ENCODE measurements around the gene PPP5C.

DNA sequence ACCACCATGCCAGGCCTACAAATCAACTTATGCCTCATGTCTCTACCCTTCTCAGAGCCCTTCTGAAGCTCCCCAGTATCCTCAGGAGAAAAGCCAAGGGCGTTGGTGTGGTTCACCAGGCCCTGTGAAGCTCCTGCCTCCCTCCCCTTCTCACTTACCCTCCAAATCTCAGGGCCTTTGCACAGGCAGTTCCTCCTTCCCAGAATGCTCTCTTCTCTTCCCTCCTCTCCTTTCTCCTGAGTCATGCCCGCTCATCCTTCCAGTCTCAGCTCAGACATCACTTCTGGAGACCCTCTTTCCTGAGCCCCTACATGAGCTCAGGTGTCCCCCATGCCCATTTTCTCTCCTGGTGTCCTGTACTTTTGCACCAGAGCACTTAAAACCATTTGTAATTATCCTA, 29.5 kb upstream of the PPP5C start:
- TF ChIP-seq CTCF (IDR thresholded peaks at IDR 0.05), result no peak
- no peak for TF ChIP-seq POLR2A (IDR thresholded peaks at IDR 0.05; ENCODE audit: low read depth)
- no peak for TF ChIP-seq EP300 (IDR thresholded peaks at IDR 0.05)
